IPS-18c (cell line): ENCODE measurements around the gene IL2RG.

Experiments used
- H3K4me3 ChIP-seq: 2 replicates; pipeline ENCODE4 v1.7.0; 2013; ENCODE audit warnings: low read depth, mild to moderate bottlenecking, low read length, moderate library complexity; ENCODE audit not compliant: insufficient read depth
- H3K9me3 ChIP-seq: one replicate; pipeline ENCODE4 v1.6.1; 2013; ENCODE audit warnings: mild to moderate bottlenecking, low read length, moderate library complexity; ENCODE audit not compliant: control insufficient read depth, insufficient read depth

Gene IL2RG

GRCh38 chrX:71095981-71096759 is 15.2 kb downstream of the IL2RG start:
- peak overlapping the region; percentile 45 for H3K4me3 ChIP-seq
- H3K9me3 ChIP-seq = no peaks in the 10 kb centered on the region

GRCh38 chrX:71095555-71095980 is 15.8 kb downstream of the IL2RG start, which contains the start of gene FOXO4:
Gene FOXO4 (plus strand): TSS chrX:71095851. CDS start chrX:71096529, 678 bp downstream.
- H3K4me3 ChIP-seq = peak within 1 kb of the TSS; percentile 50
- no peaks in the 10 kb centered on the region for H3K9me3 ChIP-seq

GRCh38 chrX:71095033-71095432 is 16.3 kb downstream of the IL2RG start:
- Histone ChIP-seq H3K9me3 (no peaks in the 10 kb centered on the region), H3K4me3 (peak overlapping the region; percentile 50)

GRCh38 chrX:71091263-71091662 is 20.1 kb downstream of the IL2RG start:
- Histone ChIP-seq H3K4me3 (no peak overlapping the region), H3K9me3 (no peaks in the 10 kb centered on the region)

GRCh38 chrX:71085900-71086299 is 25.5 kb downstream of the IL2RG start:
- Histone ChIP-seq H3K4me3 (no peak overlapping the region), H3K9me3 (no peaks in the 10 kb centered on the region)

- no peak overlapping the region for H3K4me3 ChIP-seq
- no peaks in the 10 kb centered on the region for H3K9me3 ChIP-seq
These were observed 28.6 kb downstream of the IL2RG start for GRCh38 chrX:71082822-71083221.

- Histone ChIP-seq H3K4me3 (no peak overlapping the region), H3K9me3 (no peaks in the 10 kb centered on the region)
These were observed 29.2 kb downstream of the IL2RG start for GRCh38 chrX:71082124-71082647.

GRCh38 chrX:71081330-71082123 is 29.9 kb downstream of the IL2RG start:
- no peak overlapping the region for H3K4me3 ChIP-seq

GRCh38 chrX:71070531-71070930 is 40.8 kb downstream of the IL2RG start:
- Histone ChIP-seq H3K9me3 (no peaks in the 10 kb centered on the region), H3K4me3 (no peak overlapping the region)

More at GRCh38 chrX:71081330-71082123, 29.9 kb downstream of the IL2RG start:
- no peaks in the 10 kb centered on the region for H3K9me3 ChIP-seq

GRCh38 chrX:71068044-71068918 is 43.1 kb downstream of the IL2RG start, which contains the start of gene SNX12:
Gene SNX12 (minus strand): TSS chrX:71068334. CDS start chrX:71068306, 28 bp downstream.
- H3K4me3 ChIP-seq = peak within 1 kb of the TSS; percentile 69
- no peaks in the 10 kb centered on the region for H3K9me3 ChIP-seq

- Histone ChIP-seq H3K9me3 (no peaks in the 10 kb centered on the region), H3K4me3 (peak overlapping the region; percentile 69)
These were observed 43.7 kb downstream of the IL2RG start for GRCh38 chrX:71067712-71068043.

- Histone ChIP-seq H3K4me3 (peak overlapping the region; percentile 69), H3K9me3 (no peaks in the 10 kb centered on the region)
These were observed 44.3 kb downstream of the IL2RG start for GRCh38 chrX:71067089-71067488.

GRCh38 chrX:71060127-71060526 is 51.2 kb downstream of the IL2RG start:
- H3K9me3 ChIP-seq = no peaks in the 10 kb centered on the region
- H3K4me3 ChIP-seq = no peak overlapping the region

- Histone ChIP-seq H3K4me3 (no peak overlapping the region), H3K9me3 (no peaks in the 10 kb centered on the region)
These were observed 53.4 kb downstream of the IL2RG start for GRCh38 chrX:71057848-71058530.
